GM21381 (cell line): ENCODE results near the gene EXD3.

Experiments
- ATAC-seq: cut with Tn5 transposase; IDR thresholded peaks from one replicate; pipeline ENCODE4 v1.9.1; 2021; ENCODE audit warnings: mild to moderate bottlenecking, moderate library complexity; ENCODE audit not compliant: unreplicated experiment

The EXD3 gene

DNA sequence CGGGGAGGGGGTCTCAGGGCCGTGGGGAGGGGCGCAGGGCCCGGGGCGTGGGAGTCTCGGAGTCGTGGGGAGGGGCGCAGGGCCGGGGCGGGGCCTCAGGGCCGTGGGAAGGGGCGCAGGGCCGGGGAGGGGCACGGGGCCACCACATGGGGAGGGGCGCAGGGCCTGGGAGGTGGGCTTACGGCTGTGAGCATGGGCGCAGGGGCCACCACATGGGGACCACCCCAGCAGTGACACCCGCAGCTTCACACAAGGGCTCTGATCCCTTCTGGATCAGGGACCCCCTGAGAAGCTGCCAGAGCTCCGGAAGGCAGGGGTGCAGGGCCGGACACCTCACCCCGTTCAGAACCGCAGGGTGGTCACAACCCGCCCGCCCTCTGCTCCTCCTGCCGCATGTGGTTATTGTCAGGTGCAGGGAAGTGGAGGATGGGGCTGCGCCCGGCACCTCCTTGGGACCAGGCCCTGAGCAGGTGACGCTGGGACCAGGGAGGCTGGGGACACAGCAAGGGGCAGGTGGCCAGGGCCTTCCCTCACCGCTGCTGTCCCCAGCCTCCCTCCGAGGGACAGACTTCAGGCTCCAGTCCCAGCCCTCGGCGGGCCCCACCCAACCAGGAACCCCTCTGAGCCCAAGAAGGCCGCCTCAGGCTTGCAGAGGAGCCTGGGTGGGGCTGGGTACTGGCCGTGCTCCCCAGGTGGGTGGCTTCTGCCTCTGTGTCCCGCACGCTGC, 53.7 kb downstream of the EXD3 start:
- ATAC-seq: no peak

DNA sequence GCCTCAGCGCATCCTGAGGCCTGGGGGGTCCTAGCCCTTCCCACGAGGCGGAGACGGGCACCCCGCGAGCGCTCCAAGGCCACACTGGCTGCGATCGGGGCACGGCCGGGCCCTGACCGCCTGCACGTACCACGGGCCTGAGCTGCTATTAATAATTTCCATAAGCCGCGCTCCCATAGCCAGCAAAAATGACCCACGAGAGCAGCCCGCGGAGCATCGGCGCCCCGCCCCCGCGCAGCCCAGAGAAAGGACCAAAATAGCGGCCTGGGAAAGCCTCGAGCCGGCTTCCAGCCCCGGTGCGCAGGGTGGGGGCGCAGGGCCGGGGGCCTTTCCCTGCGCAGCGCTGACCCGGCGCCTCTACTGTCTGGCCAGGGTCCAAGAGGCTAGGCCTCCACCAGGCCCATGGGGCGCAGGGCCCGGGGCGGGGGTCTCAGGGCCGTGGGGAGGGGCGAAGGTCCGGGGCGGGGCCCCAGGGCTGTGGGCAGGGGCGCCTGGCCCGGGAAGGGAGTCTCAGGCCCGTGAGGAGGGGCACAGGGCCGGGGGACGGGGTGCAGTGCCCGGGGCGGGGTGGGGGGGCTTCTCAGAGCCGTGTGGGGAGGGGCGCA, 54.4 kb downstream of the EXD3 start:
- ATAC-seq: no peak

DNA sequence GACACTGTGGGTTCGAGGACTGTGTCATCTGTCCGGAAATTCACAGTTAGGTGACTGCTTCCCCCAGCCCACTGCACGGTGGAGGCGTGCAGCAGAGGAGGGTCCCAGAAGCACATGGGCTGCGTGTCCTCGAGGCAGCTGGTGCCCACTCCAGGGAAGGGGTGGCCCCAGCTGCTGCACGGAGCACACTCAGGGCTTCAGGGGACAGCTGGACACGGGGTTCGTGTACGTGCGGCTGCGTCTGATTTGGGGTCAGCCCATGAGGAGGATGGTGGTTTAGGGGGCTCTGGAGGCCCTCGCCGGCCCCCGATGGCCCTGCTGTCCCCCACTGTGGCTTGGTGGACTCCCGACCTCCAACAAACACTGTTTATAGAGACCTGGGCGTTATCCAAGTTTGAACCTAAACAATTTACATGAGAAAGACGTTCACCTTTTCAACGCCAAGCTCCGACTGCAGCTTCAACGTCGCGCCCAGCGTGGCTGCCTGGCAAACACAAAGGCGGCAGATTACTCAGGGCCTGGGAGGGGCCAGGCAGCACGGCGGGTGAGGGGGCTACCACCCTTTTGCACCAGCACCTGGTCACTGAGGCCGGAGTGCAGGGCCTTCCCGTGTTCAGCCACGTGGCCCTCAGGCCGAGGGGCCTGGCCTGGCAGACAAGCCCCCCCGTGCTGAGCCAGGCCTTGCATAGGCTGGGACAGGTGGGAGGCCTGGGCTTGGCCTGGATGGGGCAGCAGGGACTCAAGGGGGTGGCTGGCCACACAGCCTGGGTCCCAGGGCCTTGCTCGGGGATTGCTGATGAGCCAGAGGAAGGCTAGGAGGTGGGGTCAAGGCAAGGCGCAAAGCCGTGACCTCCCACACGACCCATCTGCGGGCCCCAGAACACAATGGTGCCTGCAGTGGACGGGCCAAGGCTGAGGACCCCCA, 55.2 kb downstream of the EXD3 start:
- ATAC-seq: no peak

DNA sequence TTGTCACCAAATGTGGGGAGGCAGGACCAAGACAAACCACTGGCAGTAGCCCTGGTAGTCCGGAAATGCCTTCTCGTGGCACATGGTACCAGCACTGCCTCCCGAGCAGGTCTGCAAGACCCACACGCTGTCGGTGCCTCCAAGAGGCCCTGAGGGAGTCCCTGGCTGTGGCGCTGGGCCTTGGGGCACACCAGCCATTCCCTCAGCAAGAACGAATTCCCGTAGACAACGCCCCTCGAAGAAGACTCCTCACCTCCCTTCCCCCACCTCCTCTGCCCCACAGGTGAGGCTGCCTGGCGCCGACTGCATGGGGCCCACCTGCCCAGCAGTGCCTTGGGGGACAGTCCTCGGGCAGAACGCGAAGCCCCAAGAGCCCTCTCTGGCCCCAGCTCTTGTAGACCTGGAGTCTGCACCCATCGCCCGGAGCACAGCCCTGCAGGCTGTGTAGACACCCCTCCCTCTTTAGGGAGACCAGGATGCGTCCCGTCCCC, 56.0 kb downstream of the EXD3 start:
- no peak for ATAC-seq

DNA sequence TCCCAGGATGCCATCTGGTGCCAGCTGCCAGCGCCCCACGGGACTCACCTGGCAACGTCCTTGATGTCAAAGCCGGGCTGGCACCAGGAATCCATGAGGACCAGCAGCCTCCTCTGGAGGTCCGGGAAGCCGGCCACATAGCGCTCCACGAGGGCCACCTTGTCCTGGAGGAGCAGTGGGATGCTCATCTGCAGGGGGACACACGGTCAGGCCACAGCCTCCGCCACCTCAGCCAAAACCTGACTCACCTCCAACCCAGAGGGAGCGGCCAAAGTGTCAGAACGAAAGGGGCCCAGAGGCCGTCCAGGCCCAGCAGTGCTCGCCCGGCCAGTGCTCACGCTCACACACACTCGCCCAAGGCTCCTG, 56.5 kb downstream of the EXD3 start:
- no peak for ATAC-seq

DNA sequence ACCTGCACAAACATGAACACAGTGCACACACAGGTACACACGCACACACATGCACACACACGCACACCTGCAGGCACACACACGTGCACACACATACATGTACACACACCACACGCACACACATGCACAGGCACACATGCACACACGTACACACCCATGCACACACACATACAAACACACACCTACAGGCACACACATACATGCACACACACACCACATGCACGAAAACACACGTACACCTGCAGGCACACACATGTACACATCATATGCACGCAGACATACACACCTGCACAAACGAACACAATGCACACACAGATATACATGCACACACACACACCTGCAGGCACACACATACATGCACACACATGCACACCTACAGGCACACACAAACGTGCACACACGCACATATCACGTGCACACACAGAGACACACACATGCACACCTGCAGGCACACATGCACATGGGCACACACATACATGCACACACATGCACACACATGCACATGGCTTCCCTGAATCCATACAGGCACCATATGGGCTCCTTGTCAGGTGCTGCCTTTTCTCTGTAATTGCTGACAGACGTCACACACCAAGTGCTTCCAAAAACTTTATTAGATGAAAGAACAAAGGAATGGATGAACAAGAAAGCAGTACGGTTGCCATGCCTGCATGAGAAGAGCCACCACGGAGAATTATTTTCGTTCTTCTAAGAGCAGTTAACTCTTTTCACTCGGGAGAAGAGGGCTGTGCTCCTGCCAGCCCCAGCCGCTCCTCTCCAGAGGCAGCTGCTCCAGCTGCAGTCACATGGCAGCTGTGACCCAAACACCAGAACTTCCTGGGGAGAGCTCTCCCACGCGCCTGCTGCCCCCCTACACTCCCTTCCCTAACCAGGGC, 57.2 kb downstream of the EXD3 start:
- ATAC-seq: no peak

DNA sequence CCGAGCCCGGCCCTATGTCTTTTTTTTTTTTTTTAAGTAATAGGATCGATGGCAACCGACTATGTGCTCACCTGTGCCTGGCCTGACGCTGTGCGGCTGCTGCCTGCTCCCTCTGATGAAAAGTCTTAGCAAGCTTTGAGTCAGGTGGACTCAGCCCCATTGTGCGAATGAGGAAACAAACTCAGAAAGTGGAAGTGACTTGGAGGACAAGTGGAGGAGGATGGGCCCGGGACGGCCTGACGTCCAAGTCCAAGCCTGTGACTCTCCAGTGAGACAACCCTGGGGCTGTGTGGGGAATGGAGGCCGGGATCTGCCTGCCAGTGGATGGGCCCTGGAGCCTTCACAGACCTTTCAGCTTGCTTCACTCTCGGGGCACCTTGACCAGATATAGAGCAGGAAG, 57.9 kb downstream of the EXD3 start:
- no peak for ATAC-seq

DNA sequence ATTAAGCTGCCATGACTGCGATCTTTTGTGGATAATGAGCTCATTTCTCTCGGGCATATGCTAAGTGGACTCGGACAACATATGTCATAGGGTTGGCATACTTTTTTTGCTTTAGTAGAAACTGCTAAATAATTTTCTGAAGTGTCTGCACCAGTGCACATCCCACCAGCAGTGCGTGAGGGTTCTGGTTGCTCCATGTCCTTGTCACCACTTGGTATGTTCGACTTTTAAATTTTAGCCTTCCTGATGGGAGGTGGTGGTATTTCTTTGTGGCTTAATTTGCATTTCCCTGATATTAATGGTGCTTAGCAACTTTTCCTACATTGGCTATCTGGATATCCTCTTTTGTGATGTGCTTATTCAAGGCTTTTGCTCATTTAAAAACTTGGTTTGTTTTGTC, 63.1 kb downstream of the EXD3 start:
- no peak for ATAC-seq

DNA sequence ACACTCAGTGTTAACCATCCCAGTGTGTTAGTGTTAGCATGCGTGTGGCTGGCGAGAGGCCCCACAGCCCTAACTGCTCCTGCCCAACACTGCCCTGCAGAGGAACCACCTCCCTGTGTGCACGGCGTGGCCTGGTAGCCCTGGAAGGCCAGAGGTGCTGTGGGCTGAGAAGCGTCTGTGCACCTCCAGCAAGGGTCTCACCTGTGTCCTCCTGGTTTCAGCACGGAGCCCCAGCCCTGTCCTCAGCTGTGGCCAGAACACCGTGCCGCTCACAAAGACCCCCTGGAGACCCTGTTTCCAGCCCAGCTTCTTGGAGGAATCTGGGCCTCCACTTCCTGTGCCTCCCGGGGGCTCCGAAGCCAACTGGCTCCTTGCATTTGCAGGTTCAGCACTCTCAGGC, 64.8 kb downstream of the EXD3 start:
- no peak for ATAC-seq

DNA sequence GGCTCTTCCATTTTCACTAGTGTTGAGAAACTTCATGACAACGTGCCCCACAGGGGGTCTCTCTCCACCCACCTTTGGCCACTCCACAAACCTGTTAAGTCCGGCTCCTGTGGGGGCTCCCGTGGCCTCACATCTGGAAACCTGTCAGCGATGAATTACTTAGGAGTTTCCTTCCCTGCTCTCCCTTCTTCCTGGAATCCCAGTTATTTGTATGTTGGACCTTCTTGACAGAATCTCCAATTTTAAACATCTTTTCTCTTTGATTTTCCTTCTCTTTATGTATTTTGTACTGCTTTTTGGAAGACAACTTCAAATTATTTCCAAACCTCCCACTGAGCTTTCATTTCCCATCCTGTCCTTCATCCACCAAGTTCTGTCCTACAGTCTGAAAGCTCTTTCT, 65.8 kb downstream of the EXD3 start:
- no peak for ATAC-seq

DNA sequence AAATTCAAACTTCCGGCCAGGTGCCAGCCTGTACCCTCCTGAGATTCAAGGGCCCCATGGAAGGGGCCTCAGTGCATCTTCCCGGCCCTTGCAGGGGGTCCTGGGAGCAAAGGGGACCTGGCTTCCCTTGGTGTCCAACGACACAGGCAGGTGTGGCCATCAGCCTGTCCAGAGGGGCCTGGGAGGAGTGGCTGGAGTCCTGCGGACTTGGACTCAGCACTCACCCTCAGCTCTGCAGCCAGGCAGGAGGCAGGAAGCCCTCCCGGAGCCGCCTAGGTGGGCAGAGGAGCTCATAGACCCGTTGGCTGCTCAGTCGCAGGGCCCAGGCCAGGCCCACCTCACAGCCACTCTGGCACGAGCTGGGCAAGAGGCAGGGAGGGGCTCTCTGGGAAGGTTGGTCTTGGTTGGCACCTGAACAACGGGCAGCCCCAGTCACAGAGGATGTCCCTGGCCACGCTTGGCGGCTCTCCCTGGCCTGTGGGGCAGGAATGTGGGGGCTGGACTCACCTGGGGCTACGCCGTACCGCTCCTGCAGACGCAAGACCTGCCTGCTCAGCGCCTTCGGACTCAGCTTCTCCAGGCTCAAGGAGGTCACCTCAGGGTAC, 67.1 kb downstream of the EXD3 start:
- ATAC-seq: no peak

DNA sequence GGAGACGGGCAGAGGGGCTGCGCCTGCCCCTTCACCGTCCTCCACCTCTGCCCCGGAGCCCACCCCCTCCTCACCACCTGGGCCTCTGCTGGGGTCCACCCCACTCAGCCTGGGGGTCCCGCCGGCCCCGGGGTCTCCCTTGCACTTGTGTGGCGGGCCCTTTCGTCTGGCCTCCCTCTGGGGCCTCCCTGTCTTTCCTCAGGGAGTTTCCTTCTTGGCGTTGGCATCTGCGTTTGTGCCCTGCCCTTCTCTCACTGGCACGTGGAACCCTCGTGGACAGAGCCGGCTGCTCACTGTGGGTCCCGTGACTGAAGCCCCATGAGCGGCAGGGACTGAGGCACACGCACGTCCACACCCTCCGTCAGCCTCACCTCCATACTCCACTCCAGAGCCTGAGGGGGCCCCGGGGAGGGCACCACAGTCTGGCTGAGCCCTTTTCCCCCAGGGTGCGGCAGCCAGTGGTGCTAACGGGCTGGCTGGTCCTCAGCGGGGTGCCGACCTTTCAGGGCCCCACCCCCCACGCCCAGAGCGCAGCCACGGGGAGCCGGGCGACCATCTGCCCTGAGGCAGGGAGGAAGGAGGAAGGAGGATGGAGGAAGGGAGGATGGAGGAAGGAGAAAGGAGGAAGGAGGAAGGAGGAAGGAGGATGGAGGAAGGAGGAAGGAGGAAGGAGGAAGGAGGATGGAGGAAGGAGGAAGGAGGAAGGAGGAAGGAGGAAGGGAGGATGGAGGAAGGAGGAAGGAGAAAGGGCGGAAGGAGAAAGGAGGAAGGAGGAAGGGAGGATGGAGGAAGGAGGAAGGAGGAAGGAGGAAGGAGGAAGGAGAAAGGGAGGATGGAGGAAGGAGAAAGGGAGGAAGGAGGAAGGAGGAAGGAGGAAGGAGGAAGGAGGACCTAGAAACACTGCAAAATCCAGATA, 67.9 kb downstream of the EXD3 start:
- ATAC-seq: no peak

DNA sequence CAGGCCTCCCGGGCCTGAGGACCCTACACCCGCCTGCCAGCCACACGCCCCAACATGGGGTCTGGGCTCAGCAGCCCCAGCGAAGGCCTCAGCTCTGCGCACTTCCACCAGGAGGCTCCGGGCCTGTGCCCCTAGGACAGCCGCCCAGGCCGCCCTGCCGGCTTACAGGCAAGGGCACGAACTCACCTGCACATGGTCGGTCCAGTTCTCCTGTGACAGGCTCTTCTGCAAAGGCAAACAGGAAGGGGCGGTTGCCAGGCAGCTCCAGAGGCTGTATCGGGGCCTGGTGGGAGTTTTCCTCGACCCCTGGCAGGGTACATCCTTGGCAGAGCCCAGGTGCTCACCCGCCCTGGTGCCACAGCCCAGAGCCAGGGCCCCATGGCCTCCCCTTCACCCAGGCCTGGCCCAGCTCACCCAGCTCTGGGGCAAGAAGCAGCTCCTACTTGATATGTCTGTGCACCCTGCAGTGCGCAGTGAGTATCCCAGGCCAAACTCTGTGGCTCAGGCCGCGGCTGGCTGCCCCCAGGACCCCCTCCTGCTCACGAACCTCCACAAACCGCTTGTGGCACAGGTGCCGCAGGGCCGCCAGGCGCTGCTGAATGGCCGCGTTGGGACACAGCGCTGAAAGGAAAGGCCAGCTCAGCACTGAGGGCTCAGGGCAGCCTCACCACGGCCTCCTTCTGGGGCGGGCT, 68.7 kb downstream of the EXD3 start:
- no peak for ATAC-seq

DNA sequence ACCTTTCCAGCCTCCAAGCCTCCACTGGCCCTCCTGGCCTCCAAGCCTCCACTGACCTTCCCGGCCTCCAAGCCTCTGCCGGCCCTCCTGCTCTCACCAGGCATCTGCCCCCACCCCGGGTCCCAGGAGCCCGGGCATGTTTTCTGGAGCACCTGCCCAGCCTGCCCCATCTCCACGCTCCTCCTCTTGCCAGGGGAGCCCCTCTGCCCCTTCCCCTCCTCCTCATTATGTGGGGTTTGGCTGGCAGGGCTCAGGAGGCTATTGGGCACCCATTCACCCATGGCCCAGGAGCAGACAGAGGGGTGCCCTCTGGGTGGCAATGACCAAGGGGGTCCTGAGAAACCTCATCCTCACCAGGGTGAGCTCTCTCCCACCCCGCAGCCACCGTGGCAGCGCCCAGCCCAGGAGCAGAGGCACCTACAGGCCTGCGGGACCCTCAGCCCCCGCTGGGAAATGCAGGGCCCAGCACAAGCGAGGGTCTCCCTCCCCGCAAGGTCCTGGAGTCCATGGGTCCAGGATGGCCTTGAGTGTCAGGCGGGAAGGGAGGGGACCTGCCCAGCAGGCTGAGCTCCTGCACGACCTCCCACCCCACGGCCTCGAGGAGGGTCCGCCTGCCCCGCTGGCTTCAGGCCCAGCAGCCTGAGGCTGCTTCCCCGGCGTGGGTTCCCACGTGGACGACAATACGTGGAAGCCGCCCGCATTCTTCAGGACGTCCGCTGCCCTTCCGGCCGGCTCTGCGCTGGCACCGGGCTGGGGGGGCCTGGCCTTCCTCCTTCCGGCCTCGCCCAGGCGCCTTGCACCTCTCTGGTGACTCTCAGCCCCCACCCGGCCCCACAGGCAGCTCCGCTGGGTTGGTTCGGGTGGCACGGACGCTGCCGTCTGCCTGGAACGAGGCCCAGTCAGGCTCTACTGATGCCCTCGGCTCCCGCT, 69.5 kb downstream of the EXD3 start:
- no peak for ATAC-seq

DNA sequence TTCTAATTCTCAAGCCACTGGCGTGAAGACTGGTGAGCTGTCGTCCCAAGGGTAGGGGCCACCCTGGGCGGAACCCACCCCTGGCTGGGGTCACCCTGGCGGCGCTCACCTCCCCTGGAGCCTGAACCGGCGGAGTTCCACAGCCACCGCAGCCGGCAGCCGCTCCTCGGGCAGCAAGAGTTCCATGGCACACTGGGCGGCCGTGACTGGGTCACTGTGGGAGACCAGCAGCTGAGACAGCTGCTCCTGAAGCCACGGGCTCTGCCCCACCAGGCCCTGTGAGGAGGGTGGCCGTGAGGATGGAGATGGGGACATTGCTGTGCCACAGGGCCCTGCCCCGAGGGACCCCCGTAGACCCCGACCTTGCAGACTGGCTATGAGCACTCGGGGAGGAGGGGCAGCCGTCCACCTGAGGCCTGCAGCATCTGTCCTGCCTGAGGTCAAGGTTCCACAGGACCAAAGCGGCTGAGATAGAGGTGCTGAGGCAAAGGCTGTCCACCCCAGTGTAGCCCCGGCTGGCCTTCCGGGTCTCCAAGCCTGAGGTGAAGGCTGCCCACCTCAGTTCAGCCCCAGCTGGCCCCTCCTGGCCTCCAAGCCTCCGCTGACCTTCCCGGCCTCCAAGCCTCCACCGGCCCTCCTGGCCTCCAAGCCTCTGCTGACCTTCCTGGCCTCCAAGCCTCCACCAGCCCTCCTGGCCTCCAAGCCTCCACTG, 70.3 kb downstream of the EXD3 start:
- no peak for ATAC-seq

DNA sequence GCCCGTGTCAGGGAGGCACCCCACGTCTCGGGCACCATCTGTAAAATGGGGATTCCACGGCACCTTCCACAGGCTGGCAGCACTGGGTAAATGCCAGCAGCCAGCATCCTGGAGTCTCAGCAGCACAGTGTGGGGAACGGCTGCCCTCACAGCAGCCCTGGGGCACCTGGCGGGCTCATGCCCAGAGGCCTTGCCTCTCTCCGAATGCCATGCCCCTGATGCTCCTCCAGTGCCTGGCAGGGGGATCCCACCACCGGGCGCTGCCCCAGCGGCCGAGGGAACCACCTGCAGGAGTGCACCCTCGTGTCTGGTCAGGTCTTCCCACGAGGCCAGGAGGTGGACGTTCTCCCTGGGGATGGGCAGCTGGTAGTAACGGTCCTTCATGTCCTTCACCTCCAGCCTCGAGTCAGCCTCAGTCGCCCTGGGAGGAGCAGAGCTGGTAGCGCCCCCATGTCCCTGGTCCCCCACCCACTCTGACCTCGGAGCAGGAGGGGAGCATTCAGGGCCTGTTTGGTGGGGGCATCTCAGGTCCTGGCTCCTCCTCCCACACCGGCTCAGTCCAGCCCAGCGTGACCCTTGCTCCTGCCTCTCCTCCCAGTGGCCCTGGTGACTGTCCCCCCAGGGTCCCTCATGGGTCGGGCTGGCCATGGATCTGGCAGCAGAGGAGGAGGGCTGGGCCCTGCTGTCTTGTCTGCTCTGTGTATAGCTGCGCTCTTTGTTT, 71.0 kb downstream of the EXD3 start:
- ATAC-seq: no peak
